GM18526 (cell line): ENCODE data around the gene CALD1.

Source experiments
- POLR2A ChIP-seq: IDR thresholded peaks from 3 replicates; pipeline ENCODE4 v1.6.1; 2011; ENCODE audit not compliant: insufficient read length; ENCODE audit errors: extremely low read depth

Gene CALD1

GRCh38 chr7:134847851-134848588 is 68.6 kb downstream of the CALD1 start:
- no peak for TF ChIP-seq POLR2A

GRCh38 chr7:134850066-134850465 is 70.6 kb downstream of the CALD1 start:
- TF ChIP-seq POLR2A, result no peak

GRCh38 chr7:134851141-134851540 is 71.7 kb downstream of the CALD1 start:
- no peak for TF ChIP-seq POLR2A

GRCh38 chr7:134852625-134853024 is 73.2 kb downstream of the CALD1 start:
- no peak for TF ChIP-seq POLR2A

- TF ChIP-seq POLR2A, result no peak
Measured at GRCh38 chr7:134854816-134855215, 75.4 kb downstream of the CALD1 start.

GRCh38 chr7:134855442-134855841 is 76.0 kb downstream of the CALD1 start:
- no peak for TF ChIP-seq POLR2A

GRCh38 chr7:134856091-134856490 is 76.7 kb downstream of the CALD1 start:
- TF ChIP-seq POLR2A, result no peak

GRCh38 chr7:134856691-134857090 is 77.3 kb downstream of the CALD1 start:
- no peak for TF ChIP-seq POLR2A

- no peak for TF ChIP-seq POLR2A
Measured at GRCh38 chr7:134857958-134858357, 78.5 kb downstream of the CALD1 start.

GRCh38 chr7:134859783-134860182 is 80.3 kb downstream of the CALD1 start:
- TF ChIP-seq POLR2A, result no peak

- TF ChIP-seq POLR2A, result no peak
Measured at GRCh38 chr7:134865001-134865845, 85.8 kb downstream of the CALD1 start.

- TF ChIP-seq POLR2A, result no peak
Measured at GRCh38 chr7:134866617-134867016, 87.2 kb downstream of the CALD1 start.

GRCh38 chr7:134870156-134870555 is 90.7 kb downstream of the CALD1 start:
- TF ChIP-seq POLR2A, result no peak

GRCh38 chr7:134870781-134871180 is 91.3 kb downstream of the CALD1 start:
- no peak for TF ChIP-seq POLR2A

GRCh38 chr7:134873253-134873652 is 93.8 kb downstream of the CALD1 start:
- TF ChIP-seq POLR2A, result no peak

GRCh38 chr7:134874407-134874806 is 95.0 kb downstream of the CALD1 start:
- TF ChIP-seq POLR2A, result no peak
